ENCODE results near the gene CCDC102A.

The CCDC102A gene

GRCh38 chr16:57527610-57528360, 8.6 kb downstream of the CCDC102A start:
- DNase-seq (ENCODE audit: extremely low read depth, low read depth): no peak

GRCh38 chr16:57527027-57527426, 9.3 kb downstream of the CCDC102A start:
- no peak for TF ChIP-seq CTCF (IDR thresholded peaks at IDR 0.05; ENCODE audit: low read depth, low read length)
- no peak for DNase-seq (ENCODE audit: extremely low read depth, low read depth)

More at GRCh38 chr16:57527610-57528360, 8.6 kb downstream of the CCDC102A start:
- no peak for TF ChIP-seq CTCF (IDR thresholded peaks at IDR 0.05; ENCODE audit: low read depth, low read length)

- no peak for TF ChIP-seq CTCF (IDR thresholded peaks at IDR 0.05; ENCODE audit: low read depth, low read length)
- no peak for DNase-seq (ENCODE audit: extremely low read depth, low read depth)
Measured at GRCh38 chr16:57526498-57526897, 9.9 kb downstream of the CCDC102A start.

- DNase-seq (ENCODE audit: extremely low read depth, low read depth): no peak
- TF ChIP-seq CTCF (IDR thresholded peaks at IDR 0.05; ENCODE audit: low read depth, low read length): no peak
Measured at GRCh38 chr16:57525761-57526160, 10.6 kb downstream of the CCDC102A start.

GRCh38 chr16:57522960-57523359, 13.4 kb downstream of the CCDC102A start:
- TF ChIP-seq CTCF (IDR thresholded peaks at IDR 0.05; ENCODE audit: low read depth, low read length): no peak
- no peak for DNase-seq (ENCODE audit: extremely low read depth, low read depth)

- DNase-seq (ENCODE audit: extremely low read depth, low read depth): peak; percentile 16
- TF ChIP-seq CTCF (IDR thresholded peaks at IDR 0.05; ENCODE audit: low read depth, low read length): no peak; the same call in none of the 2 replicates
Measured at GRCh38 chr16:57519796-57520360, 16.5 kb downstream of the CCDC102A start.

- DNase-seq (ENCODE audit: extremely low read depth, low read depth): no peak
- TF ChIP-seq CTCF (IDR thresholded peaks at IDR 0.05; ENCODE audit: low read depth, low read length): no peak
Measured at GRCh38 chr16:57518922-57519321, 17.4 kb downstream of the CCDC102A start.

Measured in AG09319 (cell line).